ENCODE data around the gene ELMOD3. TPM values are rescaled to one million over a fixed set of nuclear protein-coding genes. Genes with fewer than 3 reads are reported as not detected.
"Not testable (repeated sequence)": the region's sequence is repeated elsewhere in the genome, so short reads cannot be mapped to it uniquely, and the experiment has no call there.

Gene ELMOD3
- total and polyA plus RNA-seq, 8 donors = 3.9 to 22.9 (median 8.0) TPM

DNA sequence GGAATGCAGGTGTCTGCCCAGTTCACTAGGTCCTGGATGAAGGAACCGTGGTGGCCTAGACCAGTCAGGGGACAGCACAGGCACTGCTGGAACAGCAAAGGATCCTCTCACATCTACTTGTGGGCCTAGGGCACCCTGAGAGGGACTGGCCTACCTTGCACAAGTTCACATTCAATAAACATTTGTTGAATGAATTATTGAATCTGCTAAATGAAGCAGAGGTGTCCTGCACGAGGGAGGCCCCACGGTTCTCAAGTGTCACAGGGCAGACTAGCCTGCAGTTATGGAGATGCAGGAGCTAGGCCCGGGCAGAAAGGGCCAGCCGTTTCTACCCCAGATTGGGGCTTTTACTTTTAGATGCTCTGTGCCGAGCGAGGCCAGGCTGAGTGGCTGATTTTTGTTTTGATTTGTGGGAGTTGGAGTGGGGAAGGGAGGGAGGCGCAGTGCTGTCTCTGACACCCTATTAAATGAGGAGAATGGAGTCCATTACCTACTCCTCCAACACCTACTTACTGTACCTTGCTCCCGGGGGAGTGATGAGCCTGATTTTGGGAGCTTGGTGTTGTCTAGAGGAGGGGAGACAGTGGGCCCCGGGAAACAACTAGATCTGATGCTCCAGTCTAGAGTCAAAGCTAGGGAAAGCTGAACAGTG is 82.4 kb downstream of the ELMOD3 start:
- no peak for FAIRE-seq
- intact Hi-C loops (cut with DNase I) = no loop called here
- Histone ChIP-seq H3K4me1 (peaks cover 13 to 28% (median 20%) of the 10 kb centered on the region in 3 donors), H3K9me3 (no peaks in the 10 kb centered on the region), H3K27me3 (no peaks in the 10 kb centered on the region), H3K27ac (peak overlapping the region; percentile 64 to 88 (median 82)), H3K4me3 (peak overlapping the region in 1 of 4 donors; percentile 40), H3K36me3 (no peaks in the 10 kb centered on the region)
- no peak for ATAC-seq
- WGBS, 2 donors = 76% methylated on average over 10 of the region's 10 CpGs
- TF ChIP-seq CTCF (IDR thresholded peaks at IDR 0.05) = no peak
- no peak for DNase-seq

DNA sequence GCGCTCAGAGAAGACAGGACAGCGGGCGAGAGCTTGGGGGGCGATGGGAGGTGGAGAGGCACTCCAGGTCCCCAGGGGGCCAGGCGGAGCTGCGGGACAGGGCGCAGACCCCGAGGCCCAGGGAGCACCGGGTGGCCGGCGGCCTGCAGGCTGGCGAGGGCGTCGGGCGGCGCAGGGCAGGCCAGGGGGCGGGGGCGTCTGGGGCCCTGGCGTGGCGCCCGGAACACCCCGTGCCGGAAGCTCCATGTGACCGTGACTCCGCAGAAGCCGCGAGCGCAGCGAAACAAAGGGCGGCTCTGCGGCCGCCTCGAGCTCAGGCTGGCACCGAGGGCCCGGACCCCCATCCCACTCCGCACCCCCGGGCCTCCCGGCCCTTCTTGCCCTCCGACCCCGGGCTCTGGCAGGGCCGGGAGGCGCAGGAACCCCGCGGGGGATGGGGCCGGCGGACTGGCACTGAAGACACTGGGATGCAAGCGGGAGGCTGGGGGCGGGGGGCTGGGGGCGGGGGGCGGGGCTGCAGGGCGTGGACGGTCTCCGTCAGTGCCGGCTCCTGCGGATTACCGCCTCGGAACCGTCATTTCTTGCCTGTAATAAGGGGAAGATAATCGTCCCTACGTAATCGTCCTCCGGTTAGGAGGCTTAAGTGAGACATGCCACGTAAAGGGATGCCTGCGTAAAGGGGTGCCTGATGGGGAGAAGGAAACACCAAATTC is 83.1 kb downstream of the ELMOD3 start:
- WGBS, 2 donors = 10 to 15% methylated on average over 55 to 64 of the region's 64 CpGs
- no peak for TF ChIP-seq CTCF (IDR thresholded peaks at IDR 0.05)
- Histone ChIP-seq H3K36me3 (no peaks in the 10 kb centered on the region), H3K4me1 (peaks cover 13 to 28% (median 20%) of the 10 kb centered on the region in 3 donors), H3K4me3 (peak overlapping the region in 2 of 4 donors; percentile 29 to 40), H3K27me3 (no peaks in the 10 kb centered on the region), H3K9me3 (no peaks in the 10 kb centered on the region), H3K27ac (peak overlapping the region; percentile 64 to 88 (median 82))
- intact Hi-C loops (cut with DNase I) = no loop called here
- peak; percentile 80 to 88 (median 86) for ATAC-seq
- no peak for FAIRE-seq
- peak; percentile 81 to 95 (median 90) for DNase-seq

- H3K36me3 ChIP-seq = no peaks in the 10 kb centered on the region
- H3K4me3 ChIP-seq = peak overlapping the region in 2 of 4 donors; percentile 29 to 40
- peak in 1 of 6 donors; percentile 73 for DNase-seq
- H3K9me3 ChIP-seq = no peaks in the 10 kb centered on the region
- ATAC-seq = peak; percentile 37 to 54 (median 41)
- no peak for FAIRE-seq
- intact Hi-C loops (cut with DNase I) = no loop called here
- H3K4me1 ChIP-seq = peaks cover 13 to 28% (median 20%) of the 10 kb centered on the region in 3 donors
- peak overlapping the region; percentile 64 to 88 (median 82) for H3K27ac ChIP-seq
- 65 to 70% methylated on average over 19 of the region's 19 CpGs for WGBS, 2 donors
- H3K27me3 ChIP-seq = no peaks in the 10 kb centered on the region
- TF ChIP-seq CTCF (IDR thresholded peaks at IDR 0.05) = no peak
Observed at GRCh38 chr2:85438201-85439024, 83.8 kb downstream of the ELMOD3 start.

DNA sequence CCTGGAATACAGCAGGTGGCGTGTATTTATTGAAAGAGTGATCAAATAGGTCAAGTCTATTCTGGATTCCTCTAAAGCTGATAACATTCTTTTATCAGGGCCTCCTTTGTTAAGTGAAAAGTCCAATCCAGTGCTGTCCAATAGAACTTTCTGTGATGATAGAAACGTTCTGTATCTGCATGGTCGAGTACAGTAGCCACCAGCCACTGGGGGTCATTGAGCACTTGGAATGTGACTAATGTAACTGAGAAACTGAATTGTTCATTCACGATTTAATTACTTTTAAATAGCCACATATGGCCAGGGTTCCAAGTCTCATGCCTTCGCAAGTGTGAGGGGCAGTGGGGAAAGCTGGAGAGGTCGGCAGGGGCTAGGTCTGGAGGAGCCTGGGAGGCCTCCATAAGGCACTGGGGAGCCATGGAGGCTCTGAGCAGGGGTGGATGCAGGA is 84.5 kb downstream of the ELMOD3 start:
- peak overlapping the region; percentile 64 to 88 (median 82) for H3K27ac ChIP-seq
- FAIRE-seq = no peak
- DNase-seq = no peak
- peaks cover 13 to 28% (median 16%) of the 10 kb centered on the region in 3 donors for H3K4me1 ChIP-seq
- intact Hi-C loops (cut with DNase I) = no loop called here
- 46 to 50% methylated on average over 6 of the region's 6 CpGs for whole genome bisulfite sequencing, 2 donors
- ATAC-seq = no peak
- no peaks in the 10 kb centered on the region for H3K36me3 ChIP-seq
- TF ChIP-seq CTCF (IDR thresholded peaks at IDR 0.05) = no peak
- H3K9me3 ChIP-seq = no peaks in the 10 kb centered on the region
- H3K4me3 ChIP-seq = no peak overlapping the region
- H3K27me3 ChIP-seq = no peaks in the 10 kb centered on the region

DNA sequence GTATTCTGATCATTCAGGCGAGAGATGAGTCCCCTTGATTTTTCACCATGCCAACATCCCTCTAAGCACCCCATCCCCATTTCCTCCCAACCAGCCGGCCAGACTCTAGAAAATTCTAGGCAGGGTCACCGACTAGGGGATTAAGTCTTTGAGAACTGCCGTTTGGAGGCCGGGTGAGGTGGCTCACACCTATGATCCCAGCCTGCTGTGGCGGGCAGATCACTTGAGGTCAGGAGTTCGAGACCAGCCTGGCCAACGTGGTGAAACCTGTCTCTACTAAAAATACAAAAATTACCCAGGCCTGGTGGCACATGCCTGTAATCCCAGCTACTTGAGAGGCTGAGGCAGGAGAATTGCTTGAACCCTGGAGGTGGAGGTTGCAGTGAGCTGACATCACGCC is 85.0 kb downstream of the ELMOD3 start:
- FAIRE-seq; H3K4me3 ChIP-seq; intact Hi-C loops (cut with DNase I); H3K36me3 ChIP-seq; H3K9me3 ChIP-seq; ATAC-seq; H3K27me3 ChIP-seq; DNase-seq: not testable (repeated sequence)
- Histone ChIP-seq H3K4me1 (peaks cover 13 to 28% (median 13%) of the 10 kb centered on the region in 3 donors), H3K27ac (peak overlapping the region in 2 of 4 donors; percentile 80 to 88)
- WGBS, 2 donors = 95% methylated on average over 9 of the region's 9 CpGs

Data from pancreas (tissue), 10 donors.